C4-2B (cell line): ENCODE results near the gene TADA3.

ENCODE experiments used
- CTCF ChIP-seq: fragments of 450-650 bp; conservative IDR thresholded peaks from 2 replicates; pipeline ENCODE4 v1.5.1; 2017; ENCODE audit warnings: mild to moderate bottlenecking
- ZFX ChIP-seq: fragments of 450-650 bp; IDR thresholded peaks from 2 replicates; pipeline ENCODE4 v1.6.1; 2017

- TF ChIP-seq CTCF (no peak), ZFX (no peak)
Measured at GRCh38 chr3:9792405-9793160, at the start of gene TADA3, which contains the start of gene ARPC4.
